IMR-90 (cell line): ENCODE data around the gene IL2RG. TPM values are rescaled to one million over a fixed set of nuclear protein-coding genes. Genes with fewer than 3 reads are reported as not detected.

Experiments
- ATAC-seq: fragments of 200-7000 bp; cut with Tn5 transposase; 2 replicates; pipeline ENCODE4 v1.9.1; 2020; ENCODE audit warnings: low read depth, mild to moderate bottlenecking, moderate library complexity
- BruUV-seq: library from RNA; stranded (reverse); fragments of 400-500 nt; replicated peaks from 2 replicates; lab custom pipeline; 2021; lab: Mats Ljungman, UMichigan
- CTCF ChIA-PET: fragments of 300-600 bp; formaldehyde crosslinking; extraction: SDS; loops from one replicate; lab custom pipeline; 2021; ENCODE audit warnings: antibody characterized with exemption; lab: Yijun Ruan, JAX
- POLR2A ChIA-PET: fragments of 300-600 bp; sonication (Branson Sonifier 250); formaldehyde crosslinking; loops from one replicate; lab custom pipeline; 2022; ENCODE audit warnings: antibody characterized with exemption; ENCODE audit not compliant: unreplicated experiment; lab: Charles Lee
- DNase-seq: peaks from one replicate; pipeline ENCODE4 v3.0.0; 2013
- H2AFZ ChIP-seq: replicated peaks from 2 replicates; pipeline ENCODE3; 2013; ENCODE audit warnings: low read length, mild to moderate bottlenecking; ENCODE audit not compliant: poor library complexity
- H2AK5ac ChIP-seq: 2 replicates; pipeline ENCODE4 v1.6.1; 2013; ENCODE audit warnings: low read depth, low read length, inconsistent platforms
- H2AK9ac ChIP-seq: replicated peaks from 2 replicates; pipeline ENCODE3; 2013; ENCODE audit warnings: mild to moderate bottlenecking, low read depth, low read length, moderate library complexity; ENCODE audit not compliant: poor library complexity
- H2BK120ac ChIP-seq: 2 replicates; pipeline ENCODE4 v1.6.1; 2013; ENCODE audit warnings: low read depth, low read length, inconsistent platforms
- H2BK15ac ChIP-seq: 3 replicates; pipeline ENCODE4 v1.6.1; 2013; ENCODE audit warnings: low read depth, low read length, inconsistent platforms
- H2BK20ac ChIP-seq: 2 replicates; pipeline ENCODE4 v1.6.1; 2013; ENCODE audit warnings: low read depth, mild to moderate bottlenecking, inconsistent platforms, low read length, moderate library complexity
- H2BK5ac ChIP-seq: 2 replicates; pipeline ENCODE4 v1.6.1; 2013; ENCODE audit warnings: mild to moderate bottlenecking, low read depth, low read length, inconsistent platforms; ENCODE audit not compliant: poor library complexity, severe bottlenecking
- H3K14ac ChIP-seq: replicated peaks from 2 replicates; pipeline ENCODE4 v1.6.1; 2013; ENCODE audit warnings: low read depth, low read length, inconsistent platforms
- H3K18ac ChIP-seq: 2 replicates; pipeline ENCODE4 v1.6.1; 2013; ENCODE audit warnings: low read depth, low read length, control low read depth
- H3K23ac ChIP-seq: 2 replicates; pipeline ENCODE4 v1.6.1; 2013; ENCODE audit warnings: low read depth, low read length, inconsistent platforms
- H3K27ac ChIP-seq: 2 replicates; pipeline ENCODE4 v1.5.1; 2013; ENCODE audit warnings: mild to moderate bottlenecking, control low read depth, low read length; ENCODE audit not compliant: insufficient read depth
- H3K27me3 ChIP-seq: 2 replicates; pipeline ENCODE4 v1.6.1; 2013; ENCODE audit warnings: low read length; ENCODE audit not compliant: control insufficient read depth, insufficient read depth
- H3K36me3 ChIP-seq: 2 replicates; pipeline ENCODE4 v1.6.1; 2013; ENCODE audit warnings: low read length, mixed read lengths; ENCODE audit not compliant: control insufficient read depth, insufficient read depth
- H3K4ac ChIP-seq: 2 replicates; pipeline ENCODE4 v1.6.1; 2013; ENCODE audit warnings: low read depth, low read length, inconsistent platforms
- H3K4me1 ChIP-seq: 2 replicates; pipeline ENCODE4 v1.6.1; 2013; ENCODE audit warnings: low read length, mixed read lengths; ENCODE audit not compliant: control insufficient read depth, insufficient read depth
- H3K4me2 ChIP-seq: 2 replicates; pipeline ENCODE4 v1.6.1; 2013; ENCODE audit warnings: low read depth, mild to moderate bottlenecking, control low read depth, low read length, moderate library complexity
- H3K4me3 ChIP-seq: 2 replicates; pipeline ENCODE4 v1.5.1; 2013; ENCODE audit warnings: low read depth, mild to moderate bottlenecking, control low read depth, low read length, moderate library complexity; ENCODE audit not compliant: insufficient read depth
- H3K56ac ChIP-seq: 2 replicates; pipeline ENCODE4 v1.6.1; 2013; ENCODE audit warnings: low read length, inconsistent platforms; ENCODE audit not compliant: insufficient read depth; ENCODE audit errors: extremely low read depth
- H3K79me1 ChIP-seq, 2 experiments: 2 replicates each; pipeline ENCODE4 v1.6.1; 2013; ENCODE audit warnings: low read length in 2 of 2, inconsistent platforms in 1 of 2, low read depth in 1 of 2
- H3K9ac ChIP-seq: 2 replicates; pipeline ENCODE4 v1.6.1; 2013; ENCODE audit warnings: low read depth, low read length, control low read depth
- H3K9me1 ChIP-seq: 2 replicates; pipeline ENCODE4 v1.6.1; 2013; ENCODE audit warnings: low read length, inconsistent platforms; ENCODE audit not compliant: insufficient read depth
- H3K9me3 ChIP-seq: 2 replicates; pipeline ENCODE4 v1.6.1; 2013; ENCODE audit warnings: low read length; ENCODE audit not compliant: control insufficient read depth, insufficient read depth
- H4K20me1 ChIP-seq: 2 replicates; pipeline ENCODE4 v1.6.1; 2013; ENCODE audit warnings: low read length, inconsistent platforms; ENCODE audit not compliant: insufficient read depth
- H4K5ac ChIP-seq: 2 replicates; pipeline ENCODE4 v1.6.1; 2013; ENCODE audit warnings: mild to moderate bottlenecking, low read depth, low read length, control low read depth
- H4K8ac ChIP-seq, 2 experiments: 2 replicates each; pipeline ENCODE4 v1.6.1; 2013; ENCODE audit warnings: low read depth in 2 of 2, low read length in 2 of 2, control low read depth in 1 of 2, inconsistent platforms in 1 of 2
- H4K91ac ChIP-seq: 2 replicates; pipeline ENCODE4 v1.6.1; 2013; ENCODE audit warnings: low read depth, low read length, inconsistent platforms; ENCODE audit not compliant: insufficient read depth
- FOS ChIP-seq: fragments of 150-350 bp; IDR thresholded peaks from 2 replicates; pipeline ENCODE4 v1.6.1; 2016; ENCODE audit warnings: low read depth, low read length
- MXI1 ChIP-seq: IDR thresholded peaks from 2 replicates; pipeline ENCODE4 v1.6.1; 2012; ENCODE audit warnings: low read depth, mild to moderate bottlenecking, low read length, moderate library complexity, borderline replicate concordance
- NFE2L2 ChIP-seq: fragments of 150-350 bp; IDR thresholded peaks from 2 replicates; pipeline ENCODE4 v1.6.1; 2016; ENCODE audit warnings: low read depth, mild to moderate bottlenecking, low read length
- WGBS, 2 experiments: methylation state at CpG; one replicate each; pipeline versions ENCODE4 v1.1.5 to v1.1.7; 2013; ENCODE audit warnings: missing lambda C conversion rate in 2 of 2; ENCODE audit not compliant: insufficient read length in 1 of 2; ENCODE audit errors: extremely low coverage in 2 of 2; 5-methylcytosine and 5-hydroxymethylcytosine counted together
- dilution Hi-C: fragments of 300-500 bp; cut with HindIII; formaldehyde crosslinking; loops from one replicate; pipeline ENCODE4 v1.14.3; 2018; ENCODE audit warnings: low sequenced_read_pairs; ENCODE audit not compliant: unreplicated experiment
- in situ Hi-C: fragments of 300-500 bp; cut with MboI; formaldehyde crosslinking; loops from 3 replicates; pipeline ENCODE4 v1.14.3; 2019; ENCODE audit warnings: low sequenced_read_pairs, inconsistent platforms, mixed read lengths
- intact Hi-C: fragments of 100-400 bp; cut with micrococcal nuclease; formaldehyde crosslinking; loops from 2 replicates; pipeline ENCODE4 v1.10.0; 2022
- polyA plus RNA-seq, 3 experiments: library from polyadenylated mRNA; depleted of rRNA; stranded (reverse); fragments of >200 nt; gene quantifications; 2 replicates each; pipeline ENCODE4 v1.2.3, GENCODE V29; 2012; ENCODE audit warnings: low replicate concordance in 1 of 3
- total RNA-seq: library from RNA; depleted of rRNA; stranded (reverse); fragments of >200 nt; gene quantifications from 2 replicates; pipeline ENCODE4 v1.2.3, GENCODE V29; 2012

Gene IL2RG
- total and polyA plus RNA-seq, 2 of the 4 experiments (the other 2 are of a cell fraction), result not detected

DNA sequence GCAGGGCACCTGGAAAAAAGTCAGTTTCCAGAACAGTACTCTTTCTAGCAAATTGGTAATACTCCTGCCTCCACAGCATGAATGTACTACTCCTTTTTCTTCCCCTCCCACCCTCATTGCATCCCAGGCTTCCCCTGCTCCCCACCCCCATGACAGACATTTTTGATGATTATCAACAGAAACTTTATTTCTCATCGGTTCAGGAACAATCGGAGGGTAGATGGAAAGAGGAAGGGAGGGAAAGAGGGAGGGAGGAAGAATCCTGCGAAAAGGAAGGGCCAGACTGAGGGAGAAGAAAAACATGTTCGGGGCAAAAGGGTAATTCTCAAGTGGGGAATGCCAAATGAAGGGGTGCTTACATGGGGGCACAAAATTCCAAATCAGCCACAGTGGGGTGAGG, 4.1 kb downstream of the IL2RG start:
- CTCF ChIA-PET, result no interaction called here
- TF ChIP-seq FOS (no peak), MXI1 (no peak), NFE2L2 (no peak)

More for the DNA sequence above, 4.1 kb downstream of the IL2RG start:
- Histone ChIP-seq H2AFZ (no peak overlapping the region), H3K36me3 (no peaks in the 10 kb centered on the region), H3K18ac (no peak overlapping the region), H3K9me1 (no peaks in the 10 kb centered on the region), H2BK120ac (no peak overlapping the region), H3K9ac (no peak overlapping the region), H4K91ac (no peak overlapping the region), H4K20me1 (no peaks in the 10 kb centered on the region), H3K4ac (no peak overlapping the region), H3K79me1 (no peaks in the 10 kb centered on the region), H3K4me1 (no peaks in the 10 kb centered on the region), H2AK5ac (no peak overlapping the region), H3K56ac (no peak overlapping the region), H2BK15ac (no peak overlapping the region), H3K14ac (no peak overlapping the region), H3K27me3 (peaks cover 19% of the 10 kb centered on the region), H4K5ac (no peak overlapping the region), H2BK5ac (no peak overlapping the region), H4K8ac (no peak overlapping the region), H3K27ac (no peak overlapping the region), H3K4me2 (no peak overlapping the region), H3K23ac (no peak overlapping the region), H2AK9ac (no peak overlapping the region), H3K9me3 (no peaks in the 10 kb centered on the region), H2BK20ac (no peak overlapping the region), H3K4me3 (no peak overlapping the region)
- in situ Hi-C loops, result no loop called here
- no peak for DNase-seq
- dilution Hi-C loops, result no loop called here
- WGBS, 2 experiments, result 67% methylated on average over 1 of the region's 4 CpGs; no CpG with 5 or more reads in 1 of the 2 experiments
- intact Hi-C loops, result no loop called here
- no peak for ATAC-seq
- POLR2A ChIA-PET, result no interaction called here
- no TSS peak for BruUV-seq
